UCSD-AML1 (cell line): Measurements from ENCODE around the gene VSX1.

Source experiments
- DNase-seq: peaks from one replicate; lab custom pipeline; 2025; ENCODE audit not compliant: unreplicated experiment; lab: John Stamatoyannopoulos, UW

VSX1 gene

GRCh38 chr20:25087186-25087929 is 5.4 kb upstream of the VSX1 start:
- no peak for DNase-seq

- no peak for DNase-seq
Measured at GRCh38 chr20:25085756-25086495, 4.0 kb upstream of the VSX1 start.

GRCh38 chr20:25084626-25085187 is 2.8 kb upstream of the VSX1 start:
- DNase-seq, result no peak

GRCh38 chr20:25083773-25084625 is 2.1 kb upstream of the VSX1 start:
- no peak for DNase-seq

GRCh38 chr20:25083141-25083772 is 1.3 kb upstream of the VSX1 start:
- DNase-seq, result no peak

- DNase-seq, result no peak
Measured at GRCh38 chr20:25082498-25082873, 545 bp upstream of the VSX1 start.

- no peak for DNase-seq
Measured at GRCh38 chr20:25081065-25081729, 744 bp downstream of the VSX1 start.

- no peak for DNase-seq
Measured at GRCh38 chr20:25079171-25079570, 2.8 kb downstream of the VSX1 start.

GRCh38 chr20:25078662-25079061 is 3.3 kb downstream of the VSX1 start:
- DNase-seq, result no peak

- DNase-seq, result no peak
Measured at GRCh38 chr20:25077610-25078169, 4.3 kb downstream of the VSX1 start.

- no peak for DNase-seq
Measured at GRCh38 chr20:25076731-25077609, 5.0 kb downstream of the VSX1 start.

- DNase-seq, result no peak
Measured at GRCh38 chr20:25076201-25076600, 5.7 kb downstream of the VSX1 start.

- no peak for DNase-seq
Measured at GRCh38 chr20:25073544-25073943, 8.4 kb downstream of the VSX1 start.

GRCh38 chr20:25072226-25072811 is 9.6 kb downstream of the VSX1 start:
- no peak for DNase-seq

- no peak for DNase-seq
Measured at GRCh38 chr20:25071734-25072133, 10.2 kb downstream of the VSX1 start.

GRCh38 chr20:25070821-25071473 is 11.0 kb downstream of the VSX1 start:
- no peak for DNase-seq

GRCh38 chr20:25067102-25067987 is 14.6 kb downstream of the VSX1 start:
- no peak for DNase-seq
